Measurements from ENCODE around the gene NFASC. TPM values are rescaled to one million over a fixed set of nuclear protein-coding genes. Genes with fewer than 3 reads are reported as not detected.

Gene NFASC
- total RNA-seq, 1 experiment from 2014 or later, result 20.1 TPM

DNA sequence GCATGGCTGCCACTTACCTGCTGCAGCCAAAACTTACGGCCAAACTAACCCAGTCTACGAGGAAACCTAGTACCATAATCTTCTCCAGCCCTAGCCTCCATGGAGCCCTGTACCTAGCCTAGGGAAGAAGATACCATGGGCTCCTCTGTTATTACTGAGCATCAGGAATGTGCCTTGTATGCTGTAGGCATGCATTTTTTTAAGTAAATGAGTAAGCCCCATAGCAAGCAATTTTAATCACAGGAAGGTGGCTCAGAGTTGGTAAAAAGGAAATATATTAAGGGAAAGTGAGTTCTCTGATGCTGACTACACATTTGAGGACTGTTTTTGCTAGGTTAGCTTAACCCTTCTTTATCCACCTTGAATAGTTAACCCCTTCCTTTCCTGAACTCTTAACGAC, 21.2 kb downstream of the NFASC start:
- TF ChIP-seq GABPB1 (CRISPR knock-in tag; IDR thresholded peaks at IDR 0.05) (no peak), ZNF416 (CRISPR knock-in tag; IDR thresholded peaks at IDR 0.05) (no peak)
- TF ChIP-seq, protein P1, sequence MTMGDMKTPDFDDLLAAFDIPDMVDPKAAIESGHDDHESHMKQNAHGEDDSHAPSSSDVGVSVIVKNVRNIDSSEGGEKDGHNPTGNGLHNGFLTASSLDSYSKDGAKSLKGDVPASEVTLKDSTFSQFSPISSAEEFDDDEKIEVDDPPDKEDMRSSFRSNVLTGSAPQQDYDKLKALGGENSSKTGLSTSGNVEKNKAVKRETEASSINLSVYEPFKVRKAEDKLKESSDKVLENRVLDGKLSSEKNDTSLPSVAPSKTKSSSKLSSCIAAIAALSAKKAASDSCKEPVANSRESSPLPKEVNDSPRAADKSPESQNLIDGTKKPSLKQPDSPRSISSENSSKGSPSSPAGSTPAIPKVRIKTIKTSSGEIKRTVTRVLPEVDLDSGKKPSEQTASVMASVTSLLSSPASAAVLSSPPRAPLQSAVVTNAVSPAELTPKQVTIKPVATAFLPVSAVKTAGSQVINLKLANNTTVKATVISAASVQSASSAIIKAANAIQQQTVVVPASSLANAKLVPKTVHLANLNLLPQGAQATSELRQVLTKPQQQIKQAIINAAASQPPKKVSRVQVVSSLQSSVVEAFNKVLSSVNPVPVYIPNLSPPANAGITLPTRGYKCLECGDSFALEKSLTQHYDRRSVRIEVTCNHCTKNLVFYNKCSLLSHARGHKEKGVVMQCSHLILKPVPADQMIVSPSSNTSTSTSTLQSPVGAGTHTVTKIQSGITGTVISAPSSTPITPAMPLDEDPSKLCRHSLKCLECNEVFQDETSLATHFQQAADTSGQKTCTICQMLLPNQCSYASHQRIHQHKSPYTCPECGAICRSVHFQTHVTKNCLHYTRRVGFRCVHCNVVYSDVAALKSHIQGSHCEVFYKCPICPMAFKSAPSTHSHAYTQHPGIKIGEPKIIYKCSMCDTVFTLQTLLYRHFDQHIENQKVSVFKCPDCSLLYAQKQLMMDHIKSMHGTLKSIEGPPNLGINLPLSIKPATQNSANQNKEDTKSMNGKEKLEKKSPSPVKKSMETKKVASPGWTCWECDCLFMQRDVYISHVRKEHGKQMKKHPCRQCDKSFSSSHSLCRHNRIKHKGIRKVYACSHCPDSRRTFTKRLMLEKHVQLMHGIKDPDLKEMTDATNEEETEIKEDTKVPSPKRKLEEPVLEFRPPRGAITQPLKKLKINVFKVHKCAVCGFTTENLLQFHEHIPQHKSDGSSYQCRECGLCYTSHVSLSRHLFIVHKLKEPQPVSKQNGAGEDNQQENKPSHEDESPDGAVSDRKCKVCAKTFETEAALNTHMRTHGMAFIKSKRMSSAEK (CRISPR knock-in tag; IDR thresholded peaks at IDR 0.05; ENCODE audit: borderline replicate concordance), result no peak
- Mint-ChIP-seq H3K9me3 (0 out of 2 replicates have a peak, but pooled peaks cover 6% of the 10 kb centered on the region), H3K4me3 (no peak overlapping the region), H3K36me3 (no peaks in the 10 kb centered on the region), H3K27me3 (ENCODE audit: low read depth) (no peaks in the 10 kb centered on the region; the same call in 1 of the 2 replicates), H3K27ac (no peak overlapping the region; the same call in 1 of the 2 replicates), H3K4me1 (peaks cover 17% of the 10 kb centered on the region)
- CTCF ChIA-PET, result no interaction called here
- POLR2A ChIA-PET, result no interaction called here
- DNase-seq (ENCODE audit: low spot score) (no peak), ATAC-seq (no peak)

DNA sequence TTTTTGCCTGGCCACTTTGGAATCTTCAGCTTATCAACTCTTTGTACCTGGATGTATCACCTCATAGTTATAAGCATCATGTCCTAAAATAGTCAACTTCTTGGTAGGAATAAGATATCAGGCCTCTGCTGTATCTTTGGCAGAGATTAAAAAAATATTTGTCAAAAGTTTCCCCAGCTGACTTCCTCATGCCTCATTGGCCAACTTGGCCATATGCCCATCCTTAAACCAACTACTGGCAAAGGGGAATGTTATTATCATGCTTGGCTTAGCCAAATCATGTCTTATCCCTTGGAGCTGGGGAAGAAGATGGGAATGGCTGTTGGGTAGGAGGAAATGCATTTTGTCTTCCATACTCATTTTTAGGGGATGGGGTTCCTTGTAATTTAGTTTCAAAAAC, 23.4 kb downstream of the NFASC start:
- 0 out of 2 replicates have a peak, but pooled peaks cover 6% of the 10 kb centered on the region for H3K9me3 Mint-ChIP-seq
- DNase-seq (ENCODE audit: low spot score) (no peak), ATAC-seq (no peak)
- no peak overlapping the region for H3K4me3 Mint-ChIP-seq
- H3K4me1 Mint-ChIP-seq, result peaks cover 18% of the 10 kb centered on the region
- ChIA-PET CTCF (no interaction called here), POLR2A (no interaction called here)
- H3K27ac Mint-ChIP-seq, result no peak overlapping the region
- no peaks in the 10 kb centered on the region; the same call in 1 of the 2 replicates for H3K27me3 Mint-ChIP-seq (ENCODE audit: low read depth)
- no peaks in the 10 kb centered on the region for H3K36me3 Mint-ChIP-seq
- TF ChIP-seq CREM (CRISPR knock-in tag; IDR thresholded peaks at IDR 0.05), result no peak
- TF ChIP-seq, protein P2, sequence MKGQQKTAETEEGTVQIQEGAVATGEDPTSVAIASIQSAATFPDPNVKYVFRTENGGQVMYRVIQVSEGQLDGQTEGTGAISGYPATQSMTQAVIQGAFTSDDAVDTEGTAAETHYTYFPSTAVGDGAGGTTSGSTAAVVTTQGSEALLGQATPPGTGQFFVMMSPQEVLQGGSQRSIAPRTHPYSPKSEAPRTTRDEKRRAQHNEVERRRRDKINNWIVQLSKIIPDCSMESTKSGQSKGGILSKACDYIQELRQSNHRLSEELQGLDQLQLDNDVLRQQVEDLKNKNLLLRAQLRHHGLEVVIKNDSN (CRISPR knock-in tag; IDR thresholded peaks at IDR 0.05), result no peak
- no peak for TF ChIP-seq SP1 (CRISPR knock-in tag; conservative IDR thresholded peaks at IDR 0.05)
- no peak for TF ChIP-seq NR1H2 (CRISPR knock-in tag; IDR thresholded peaks at IDR 0.05)
- TF ChIP-seq, protein P3, sequence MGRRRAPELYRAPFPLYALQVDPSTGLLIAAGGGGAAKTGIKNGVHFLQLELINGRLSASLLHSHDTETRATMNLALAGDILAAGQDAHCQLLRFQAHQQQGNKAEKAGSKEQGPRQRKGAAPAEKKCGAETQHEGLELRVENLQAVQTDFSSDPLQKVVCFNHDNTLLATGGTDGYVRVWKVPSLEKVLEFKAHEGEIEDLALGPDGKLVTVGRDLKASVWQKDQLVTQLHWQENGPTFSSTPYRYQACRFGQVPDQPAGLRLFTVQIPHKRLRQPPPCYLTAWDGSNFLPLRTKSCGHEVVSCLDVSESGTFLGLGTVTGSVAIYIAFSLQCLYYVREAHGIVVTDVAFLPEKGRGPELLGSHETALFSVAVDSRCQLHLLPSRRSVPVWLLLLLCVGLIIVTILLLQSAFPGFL (CRISPR knock-in tag; IDR thresholded peaks at IDR 0.05; ENCODE audit: borderline replicate concordance), result no peak
- no peak for TF ChIP-seq ETV6 (CRISPR knock-in tag; IDR thresholded peaks at IDR 0.05)
- no peak for TF ChIP-seq ZNF138 (CRISPR knock-in tag; conservative IDR thresholded peaks at IDR 0.05)
- no peak for TF ChIP-seq ZNF671 (CRISPR knock-in tag; IDR thresholded peaks at IDR 0.05)
- TF ChIP-seq, protein P4, sequence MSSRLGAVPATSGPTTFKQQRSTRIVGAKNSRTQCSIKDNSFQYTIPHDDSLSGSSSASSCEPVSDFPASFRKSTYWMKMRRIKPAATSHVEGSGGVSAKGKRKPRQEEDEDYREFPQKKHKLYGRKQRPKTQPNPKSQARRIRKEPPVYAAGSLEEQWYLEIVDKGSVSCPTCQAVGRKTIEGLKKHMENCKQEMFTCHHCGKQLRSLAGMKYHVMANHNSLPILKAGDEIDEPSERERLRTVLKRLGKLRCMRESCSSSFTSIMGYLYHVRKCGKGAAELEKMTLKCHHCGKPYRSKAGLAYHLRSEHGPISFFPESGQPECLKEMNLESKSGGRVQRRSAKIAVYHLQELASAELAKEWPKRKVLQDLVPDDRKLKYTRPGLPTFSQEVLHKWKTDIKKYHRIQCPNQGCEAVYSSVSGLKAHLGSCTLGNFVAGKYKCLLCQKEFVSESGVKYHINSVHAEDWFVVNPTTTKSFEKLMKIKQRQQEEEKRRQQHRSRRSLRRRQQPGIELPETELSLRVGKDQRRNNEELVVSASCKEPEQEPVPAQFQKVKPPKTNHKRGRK (CRISPR knock-in tag; IDR thresholded peaks at IDR 0.05; ENCODE audit: borderline replicate concordance), result no peak
- TF ChIP-seq GABPB1 (CRISPR knock-in tag; IDR thresholded peaks at IDR 0.05), result no peak
- TF ChIP-seq, protein P1 (CRISPR knock-in tag; IDR thresholded peaks at IDR 0.05; ENCODE audit: borderline replicate concordance), result no peak
- TF ChIP-seq OVOL2 (CRISPR knock-in tag; IDR thresholded peaks at IDR 0.05; ENCODE audit: borderline replicate concordance), result no peak
- TF ChIP-seq, protein P5, sequence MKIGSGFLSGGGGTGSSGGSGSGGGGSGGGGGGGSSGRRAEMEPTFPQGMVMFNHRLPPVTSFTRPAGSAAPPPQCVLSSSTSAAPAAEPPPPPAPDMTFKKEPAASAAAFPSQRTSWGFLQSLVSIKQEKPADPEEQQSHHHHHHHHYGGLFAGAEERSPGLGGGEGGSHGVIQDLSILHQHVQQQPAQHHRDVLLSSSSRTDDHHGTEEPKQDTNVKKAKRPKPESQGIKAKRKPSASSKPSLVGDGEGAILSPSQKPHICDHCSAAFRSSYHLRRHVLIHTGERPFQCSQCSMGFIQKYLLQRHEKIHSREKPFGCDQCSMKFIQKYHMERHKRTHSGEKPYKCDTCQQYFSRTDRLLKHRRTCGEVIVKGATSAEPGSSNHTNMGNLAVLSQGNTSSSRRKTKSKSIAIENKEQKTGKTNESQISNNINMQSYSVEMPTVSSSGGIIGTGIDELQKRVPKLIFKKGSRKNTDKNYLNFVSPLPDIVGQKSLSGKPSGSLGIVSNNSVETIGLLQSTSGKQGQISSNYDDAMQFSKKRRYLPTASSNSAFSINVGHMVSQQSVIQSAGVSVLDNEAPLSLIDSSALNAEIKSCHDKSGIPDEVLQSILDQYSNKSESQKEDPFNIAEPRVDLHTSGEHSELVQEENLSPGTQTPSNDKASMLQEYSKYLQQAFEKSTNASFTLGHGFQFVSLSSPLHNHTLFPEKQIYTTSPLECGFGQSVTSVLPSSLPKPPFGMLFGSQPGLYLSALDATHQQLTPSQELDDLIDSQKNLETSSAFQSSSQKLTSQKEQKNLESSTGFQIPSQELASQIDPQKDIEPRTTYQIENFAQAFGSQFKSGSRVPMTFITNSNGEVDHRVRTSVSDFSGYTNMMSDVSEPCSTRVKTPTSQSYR (CRISPR knock-in tag; IDR thresholded peaks at IDR 0.05), result no peak
- TF ChIP-seq, protein P6, sequence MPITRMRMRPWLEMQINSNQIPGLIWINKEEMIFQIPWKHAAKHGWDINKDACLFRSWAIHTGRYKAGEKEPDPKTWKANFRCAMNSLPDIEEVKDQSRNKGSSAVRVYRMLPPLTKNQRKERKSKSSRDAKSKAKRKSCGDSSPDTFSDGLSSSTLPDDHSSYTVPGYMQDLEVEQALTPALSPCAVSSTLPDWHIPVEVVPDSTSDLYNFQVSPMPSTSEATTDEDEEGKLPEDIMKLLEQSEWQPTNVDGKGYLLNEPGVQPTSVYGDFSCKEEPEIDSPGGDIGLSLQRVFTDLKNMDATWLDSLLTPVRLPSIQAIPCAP (CRISPR knock-in tag; IDR thresholded peaks at IDR 0.05), result no peak
- TF ChIP-seq, protein P7, sequence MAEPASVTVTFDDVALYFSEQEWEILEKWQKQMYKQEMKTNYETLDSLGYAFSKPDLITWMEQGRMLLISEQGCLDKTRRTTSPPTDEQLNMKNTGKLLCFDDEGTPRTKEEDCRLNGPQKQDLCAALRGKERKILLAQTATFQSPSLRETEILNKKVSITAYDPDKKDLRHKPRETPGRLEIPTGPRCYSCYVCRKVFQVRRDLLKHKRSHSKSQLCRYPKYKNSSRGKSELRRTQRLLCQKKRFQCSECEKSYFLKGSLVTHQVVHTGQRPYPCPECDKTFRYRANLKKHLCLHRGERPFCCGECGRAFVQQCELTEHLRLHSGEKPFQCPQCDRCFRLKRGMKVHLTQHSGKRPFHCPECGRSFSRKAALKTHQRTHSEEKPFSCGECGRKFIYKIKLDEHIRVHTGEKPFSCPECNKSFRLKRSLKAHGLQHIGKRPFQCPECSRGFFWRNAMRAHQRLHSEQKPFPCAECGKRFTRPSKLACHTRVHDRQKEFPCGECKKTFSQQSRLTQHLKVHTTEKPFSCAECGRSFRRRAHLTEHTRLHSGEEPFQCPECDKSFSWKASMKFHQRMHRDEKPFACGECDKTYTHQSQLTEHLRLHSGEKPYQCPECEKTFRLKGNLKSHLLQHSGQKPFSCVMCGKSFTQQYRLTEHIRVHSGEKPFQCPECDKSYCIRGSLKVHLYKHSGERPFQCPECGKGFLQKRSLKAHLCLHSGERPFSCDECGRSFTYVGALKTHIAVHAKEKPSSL (CRISPR knock-in tag; conservative IDR thresholded peaks at IDR 0.05), result no peak

Data from WTC11 (cell line).